K562 (cell line): Measurements from ENCODE around the gene TRPM4. TPM values are rescaled to one million over a fixed set of nuclear protein-coding genes. Genes with fewer than 3 reads are reported as not detected.

Source experiments
- ASH1L ChIP-seq: fragments of 450-650 bp; IDR thresholded peaks from 2 replicates; pipeline ENCODE4 v1.6.1; 2018; ENCODE audit warnings: borderline replicate concordance, mild to moderate bottlenecking, low read depth; ENCODE audit not compliant: partially characterized antibody
- C11orf30 ChIP-seq: fragments of 450-650 bp; IDR thresholded peaks from 2 replicates; pipeline ENCODE4 v1.6.1; 2016; ENCODE audit warnings: low read depth, mild to moderate bottlenecking
- EP400 ChIP-seq: fragments of 450-650 bp; IDR thresholded peaks from 2 replicates; pipeline ENCODE4 v1.6.1; 2017; ENCODE audit warnings: antibody characterized with exemption, mild to moderate bottlenecking, moderate library complexity
- ETV6 ChIP-seq, 3 experiments: fragments of 150-350 bp in 1 of 3; sonication (generic) in 1 of 3; formaldehyde crosslinking in 1 of 3; IDR thresholded peaks; 2 replicates each; pipeline versions ENCODE4 v1.6.1 to v1.8.0; 2014 to 2022; ENCODE audit warnings: borderline replicate concordance in 2 of 3, low read depth in 2 of 3, antibody characterized with exemption in 1 of 3, low read length in 1 of 3, mild to moderate bottlenecking in 1 of 3, missing genetic modification reagents in 1 of 3
- NCOA1 ChIP-seq: fragments of 450-650 bp; IDR thresholded peaks from 2 replicates; pipeline ENCODE4 v1.6.1; 2016; ENCODE audit warnings: low read depth
- NFXL1 ChIP-seq: fragments of 450-650 bp; formaldehyde crosslinking; IDR thresholded peaks from 2 replicates; pipeline ENCODE4 v1.4.0; 2021; ENCODE audit warnings: mild to moderate bottlenecking
- NUFIP1 ChIP-seq: fragments of 450-650 bp; IDR thresholded peaks from 2 replicates; pipeline ENCODE4 v1.6.1; 2018; ENCODE audit not compliant: partially characterized antibody
- PHF20 ChIP-seq: fragments of 450-650 bp; IDR thresholded peaks from 2 replicates; pipeline ENCODE4 v1.6.1; 2018; ENCODE audit not compliant: partially characterized antibody
- RCOR1 ChIP-seq, 2 experiments: IDR thresholded peaks; 2 replicates each; pipeline ENCODE4 v1.6.1; 2012; ENCODE audit warnings: low read depth in 2 of 2, low read length in 2 of 2, borderline replicate concordance in 1 of 2, improper control_type of control experiment in 1 of 2
- SMARCA5 ChIP-seq: fragments of 450-650 bp; IDR thresholded peaks from 2 replicates; pipeline ENCODE4 v1.6.1; 2016
- SP2 ChIP-seq: IDR thresholded peaks from 2 replicates; pipeline ENCODE4 v1.6.1; 2011; ENCODE audit warnings: mild to moderate bottlenecking, low read depth, low read length, moderate library complexity; ENCODE audit not compliant: poor library complexity, severe bottlenecking; ENCODE audit errors: extremely low read depth
- SRSF3 ChIP-seq: fragments of 200-400 bp; formaldehyde crosslinking; IDR thresholded peaks from 2 replicates; pipeline ENCODE4 v1.6.1; 2016; ENCODE audit warnings: mild to moderate bottlenecking, low read length, moderate library complexity; ENCODE audit not compliant: insufficient read depth
- TBP ChIP-seq: optimal IDR thresholded peaks from 2 replicates; pipeline ENCODE3; 2011; ENCODE audit warnings: low read depth, low read length, improper control_type of control experiment
- TEAD4 ChIP-seq, 2 experiments: sonication (generic) in 1 of 2; formaldehyde crosslinking in 1 of 2; IDR thresholded peaks; 2 replicates each; pipeline versions ENCODE4 v1.6.1 to v1.8.0; 2012 to 2022; ENCODE audit warnings: borderline replicate concordance in 1 of 2, inconsistent platforms in 1 of 2, low read length in 1 of 2, mild to moderate bottlenecking in 1 of 2, missing genetic modification reagents in 1 of 2
- YBX1 ChIP-seq: fragments of 450-650 bp; IDR thresholded peaks from 2 replicates; pipeline ENCODE4 v1.7.1; 2016; ENCODE audit warnings: mild to moderate bottlenecking
- ZNF184 ChIP-seq: sonication (generic); formaldehyde crosslinking; IDR thresholded peaks from 2 replicates; pipeline ENCODE4 v1.5.0; 2020; ENCODE audit warnings: missing genetic modification reagents
- ZSCAN29 ChIP-seq: fragments of 450-650 bp; IDR thresholded peaks from 2 replicates; pipeline ENCODE4 v1.6.1; 2017
- polyA plus RNA-seq, 8 experiments: library from polyadenylated mRNA; depleted of rRNA in 4 of 8; stranded (reverse) in 5 of 8; unstranded in 3 of 8; fragments of >200 nt; fragmentation: Nextera tagmentation in 2 of 8; fragmentation: Illumina TruSeq in 1 of 8; extraction: Ambion mirVana in 2 of 8; extraction: Trizol in 1 of 8; gene quantifications; 2 replicates each; pipeline versions ENCODE4 v1.2.1 to v1.2.3, GENCODE V29; 2011 to 2014; ENCODE audit warnings: inconsistent platforms in 1 of 8, missing spikeins in 1 of 8
- total RNA-seq, 7 experiments: library from RNA; depleted of rRNA in 6 of 7; stranded (reverse); fragments of >200 nt in 6 of 7; fragmentation: Illumina TruSeq in 2 of 7; extraction: Trizol in 2 of 7; gene quantifications; 2 replicates each; pipeline versions ENCODE4 v1.2.1 to v1.2.3, GENCODE V29; 2011 to 2021; ENCODE audit warnings: low replicate concordance in 1 of 7
- TF ChIP-seq, protein P1 (sequence below): fragments of 450-650 bp; IDR thresholded peaks from 2 replicates; pipeline ENCODE4 v1.6.1; 2016; ENCODE audit warnings: borderline replicate concordance
- TF ChIP-seq, protein P2 (sequence below), 2 experiments: IDR thresholded peaks; 2 replicates each; pipeline ENCODE4 v1.6.1; 2011; ENCODE audit warnings: borderline replicate concordance in 1 of 2, control low read depth in 1 of 2, low read depth in 1 of 2, low read length in 1 of 2, mild to moderate bottlenecking in 1 of 2, mixed read lengths in 1 of 2, moderate library complexity in 1 of 2; ENCODE audit not compliant: insufficient read depth in 1 of 2, insufficient read length in 1 of 2, poor library complexity in 1 of 2, severe bottlenecking in 1 of 2; ENCODE audit errors: extremely low read depth in 1 of 2
- TF ChIP-seq, protein P3 (sequence below): sonication (generic); formaldehyde crosslinking; IDR thresholded peaks from 2 replicates; pipeline ENCODE4 v1.8.0; 2023; ENCODE audit warnings: mild to moderate bottlenecking, missing genetic modification reagents

The TRPM4 gene
- total and polyA plus RNA-seq, 9 of the 15 experiments (the other 6 are each of a cell fraction or from before 2014, with no cell fraction given), result 6.5 to 45.4 (median 15.2) TPM

DNA sequence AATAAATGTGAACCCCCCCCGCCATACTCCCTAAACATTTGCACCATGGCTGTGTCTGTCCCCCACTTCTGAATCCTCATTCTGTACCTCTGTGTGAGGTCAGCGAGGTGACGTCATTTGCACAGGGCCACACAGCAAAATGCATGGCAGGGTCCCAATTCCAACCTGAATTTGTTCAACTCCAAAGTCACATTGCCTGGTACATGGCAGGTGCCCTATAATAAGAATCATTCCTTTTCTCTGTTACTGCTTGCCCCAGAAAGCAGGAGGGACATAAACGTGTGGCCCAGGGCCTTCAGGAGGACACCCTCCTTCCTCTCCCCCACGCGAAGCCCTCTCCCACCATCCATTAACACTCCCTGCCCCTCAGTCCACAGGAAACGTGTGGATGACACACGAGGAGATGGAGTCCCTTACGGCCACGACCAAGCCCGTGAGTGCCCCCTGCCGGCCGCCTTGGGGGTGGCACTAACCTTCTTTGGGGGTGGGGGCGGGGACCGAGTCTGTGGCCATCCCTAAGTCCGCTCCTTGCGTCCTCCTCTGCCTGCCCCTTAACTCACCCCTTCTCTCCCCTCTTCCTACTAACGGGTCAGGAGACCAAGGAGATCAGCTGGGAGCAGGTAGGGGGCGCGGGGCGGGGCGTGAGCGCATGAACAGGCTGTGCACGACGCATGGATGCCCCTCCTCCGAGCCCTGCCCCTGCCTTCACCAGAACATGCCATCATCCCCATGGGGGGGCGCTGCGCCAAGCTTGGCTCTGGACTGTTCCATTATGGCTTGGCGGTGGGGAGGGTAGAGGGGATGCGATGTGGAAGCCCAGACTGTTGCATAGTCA lies 11.8 kb upstream of the TRPM4 start (continued):
- TF ChIP-seq, protein P1, sequence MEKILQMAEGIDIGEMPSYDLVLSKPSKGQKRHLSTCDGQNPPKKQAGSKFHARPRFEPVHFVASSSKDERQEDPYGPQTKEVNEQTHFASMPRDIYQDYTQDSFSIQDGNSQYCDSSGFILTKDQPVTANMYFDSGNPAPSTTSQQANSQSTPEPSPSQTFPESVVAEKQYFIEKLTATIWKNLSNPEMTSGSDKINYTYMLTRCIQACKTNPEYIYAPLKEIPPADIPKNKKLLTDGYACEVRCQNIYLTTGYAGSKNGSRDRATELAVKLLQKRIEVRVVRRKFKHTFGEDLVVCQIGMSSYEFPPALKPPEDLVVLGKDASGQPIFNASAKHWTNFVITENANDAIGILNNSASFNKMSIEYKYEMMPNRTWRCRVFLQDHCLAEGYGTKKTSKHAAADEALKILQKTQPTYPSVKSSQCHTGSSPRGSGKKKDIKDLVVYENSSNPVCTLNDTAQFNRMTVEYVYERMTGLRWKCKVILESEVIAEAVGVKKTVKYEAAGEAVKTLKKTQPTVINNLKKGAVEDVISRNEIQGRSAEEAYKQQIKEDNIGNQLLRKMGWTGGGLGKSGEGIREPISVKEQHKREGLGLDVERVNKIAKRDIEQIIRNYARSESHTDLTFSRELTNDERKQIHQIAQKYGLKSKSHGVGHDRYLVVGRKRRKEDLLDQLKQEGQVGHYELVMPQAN, result peak; percentile 45; the same call in 1 of the 2 replicates
- TF ChIP-seq NFXL1 (CRISPR knock-in tag), result no peak
- peak; percentile 33; the same call in 1 of the 2 replicates for TF ChIP-seq C11orf30
- TF ChIP-seq ETV6 (IDR thresholded peaks at IDR 0.05; ENCODE audit: borderline replicate concordance in 1 of 2, low read depth in 2 of 2, low read length in 1 of 2), result no peak
- no peak for TF ChIP-seq ETV6 (CRISPR knock-in tag; IDR thresholded peaks at IDR 0.05; ENCODE audit: borderline replicate concordance)
- TF ChIP-seq, protein P2, sequence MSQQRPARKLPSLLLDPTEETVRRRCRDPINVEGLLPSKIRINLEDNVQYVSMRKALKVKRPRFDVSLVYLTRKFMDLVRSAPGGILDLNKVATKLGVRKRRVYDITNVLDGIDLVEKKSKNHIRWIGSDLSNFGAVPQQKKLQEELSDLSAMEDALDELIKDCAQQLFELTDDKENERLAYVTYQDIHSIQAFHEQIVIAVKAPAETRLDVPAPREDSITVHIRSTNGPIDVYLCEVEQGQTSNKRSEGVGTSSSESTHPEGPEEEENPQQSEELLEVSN (IDR thresholded peaks at IDR 0.05; ENCODE audit: borderline replicate concordance in 1 of 2, extremely low read depth in 1 of 2, insufficient read depth in 1 of 2, insufficient read length in 1 of 2, low read depth in 1 of 2, low read length in 1 of 2, poor library complexity in 1 of 2, severe bottlenecking in 1 of 2), result peak in 1 of 2 experiments; percentile 46
- TF ChIP-seq EP400, result peak; percentile 87
- TF ChIP-seq TBP, result peak; percentile 40
- no peak for TF ChIP-seq NCOA1
- TF ChIP-seq SRSF3, result no peak
- peak; percentile 54 for TF ChIP-seq NUFIP1
- TF ChIP-seq, protein P3, sequence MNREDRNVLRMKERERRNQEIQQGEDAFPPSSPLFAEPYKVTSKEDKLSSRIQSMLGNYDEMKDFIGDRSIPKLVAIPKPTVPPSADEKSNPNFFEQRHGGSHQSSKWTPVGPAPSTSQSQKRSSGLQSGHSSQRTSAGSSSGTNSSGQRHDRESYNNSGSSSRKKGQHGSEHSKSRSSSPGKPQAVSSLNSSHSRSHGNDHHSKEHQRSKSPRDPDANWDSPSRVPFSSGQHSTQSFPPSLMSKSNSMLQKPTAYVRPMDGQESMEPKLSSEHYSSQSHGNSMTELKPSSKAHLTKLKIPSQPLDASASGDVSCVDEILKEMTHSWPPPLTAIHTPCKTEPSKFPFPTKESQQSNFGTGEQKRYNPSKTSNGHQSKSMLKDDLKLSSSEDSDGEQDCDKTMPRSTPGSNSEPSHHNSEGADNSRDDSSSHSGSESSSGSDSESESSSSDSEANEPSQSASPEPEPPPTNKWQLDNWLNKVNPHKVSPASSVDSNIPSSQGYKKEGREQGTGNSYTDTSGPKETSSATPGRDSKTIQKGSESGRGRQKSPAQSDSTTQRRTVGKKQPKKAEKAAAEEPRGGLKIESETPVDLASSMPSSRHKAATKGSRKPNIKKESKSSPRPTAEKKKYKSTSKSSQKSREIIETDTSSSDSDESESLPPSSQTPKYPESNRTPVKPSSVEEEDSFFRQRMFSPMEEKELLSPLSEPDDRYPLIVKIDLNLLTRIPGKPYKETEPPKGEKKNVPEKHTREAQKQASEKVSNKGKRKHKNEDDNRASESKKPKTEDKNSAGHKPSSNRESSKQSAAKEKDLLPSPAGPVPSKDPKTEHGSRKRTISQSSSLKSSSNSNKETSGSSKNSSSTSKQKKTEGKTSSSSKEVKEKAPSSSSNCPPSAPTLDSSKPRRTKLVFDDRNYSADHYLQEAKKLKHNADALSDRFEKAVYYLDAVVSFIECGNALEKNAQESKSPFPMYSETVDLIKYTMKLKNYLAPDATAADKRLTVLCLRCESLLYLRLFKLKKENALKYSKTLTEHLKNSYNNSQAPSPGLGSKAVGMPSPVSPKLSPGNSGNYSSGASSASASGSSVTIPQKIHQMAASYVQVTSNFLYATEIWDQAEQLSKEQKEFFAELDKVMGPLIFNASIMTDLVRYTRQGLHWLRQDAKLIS (CRISPR knock-in tag), result no peak
- TF ChIP-seq ZSCAN29, result no peak
- no peak for TF ChIP-seq PHF20
- TF ChIP-seq ZNF184 (CRISPR knock-in tag), result no peak
- no peak for TF ChIP-seq ASH1L
- peak in 1 of 2 experiments; percentile 25; a peak in 2 of 4 replicates for TF ChIP-seq RCOR1 (IDR thresholded peaks at IDR 0.05; ENCODE audit: borderline replicate concordance in 1 of 2, low read depth in 2 of 2, low read length in 2 of 2)
- TF ChIP-seq TEAD4 (IDR thresholded peaks at IDR 0.05; ENCODE audit: low read length), result peak; percentile 31
- TF ChIP-seq TEAD4 (CRISPR knock-in tag; IDR thresholded peaks at IDR 0.05; ENCODE audit: borderline replicate concordance), result no peak
- no peak for TF ChIP-seq YBX1
- TF ChIP-seq SMARCA5, result no peak
- no peak for TF ChIP-seq SP2
